ENCODE measurements around the gene CFAP65.
A peak's percentile ranks its signal among the peaks of the same experiment; 100 is the strongest.

The CFAP65 gene

GRCh38 chr2:219030177-219030940, 11.0 kb downstream of the CFAP65 start:
- DNase-seq (ENCODE audit: low spot score), result no peak

- peak; percentile 80 for DNase-seq (ENCODE audit: low spot score)
These were observed 11.5 kb downstream of the CFAP65 start for GRCh38 chr2:219029829-219030165.

- no peak for DNase-seq (ENCODE audit: low spot score)
These were observed 12.1 kb downstream of the CFAP65 start for GRCh38 chr2:219028996-219029828.

- no peak for DNase-seq (ENCODE audit: low spot score)
These were observed 13.2 kb downstream of the CFAP65 start for GRCh38 chr2:219028141-219028540.

GRCh38 chr2:219027511-219028055, 13.7 kb downstream of the CFAP65 start:
- no peak for DNase-seq (ENCODE audit: low spot score)

GRCh38 chr2:219026946-219027345, 14.4 kb downstream of the CFAP65 start:
- no peak for DNase-seq (ENCODE audit: low spot score)

GRCh38 chr2:219025637-219026585, 15.4 kb downstream of the CFAP65 start:
- peak; percentile 95 for DNase-seq (ENCODE audit: low spot score)

- no peak for DNase-seq (ENCODE audit: low spot score)
These were observed 17.3 kb downstream of the CFAP65 start for GRCh38 chr2:219024059-219024458.

GRCh38 chr2:219023045-219023605, 18.2 kb downstream of the CFAP65 start:
- no peak for DNase-seq (ENCODE audit: low spot score)

GRCh38 chr2:219022616-219023015, 18.7 kb downstream of the CFAP65 start:
- DNase-seq (ENCODE audit: low spot score), result no peak

- no peak for DNase-seq (ENCODE audit: low spot score)
These were observed 19.3 kb downstream of the CFAP65 start for GRCh38 chr2:219022041-219022440.

GRCh38 chr2:219021591-219021990, 19.7 kb downstream of the CFAP65 start:
- DNase-seq (ENCODE audit: low spot score), result no peak

GRCh38 chr2:219020604-219021365, 20.5 kb downstream of the CFAP65 start:
- DNase-seq (ENCODE audit: low spot score), result no peak

GRCh38 chr2:219019436-219019835, 21.9 kb downstream of the CFAP65 start:
- DNase-seq (ENCODE audit: low spot score), result no peak

- DNase-seq (ENCODE audit: low spot score), result no peak
These were observed 22.6 kb downstream of the CFAP65 start for GRCh38 chr2:219018726-219019125.

- no peak for DNase-seq (ENCODE audit: low spot score)
These were observed 23.0 kb downstream of the CFAP65 start for GRCh38 chr2:219018286-219018685.

- peak; percentile 73 for DNase-seq (ENCODE audit: low spot score)
These were observed 23.9 kb downstream of the CFAP65 start for GRCh38 chr2:219017201-219017931.

- no peak for DNase-seq (ENCODE audit: low spot score)
These were observed 24.6 kb downstream of the CFAP65 start for GRCh38 chr2:219016721-219017120.

GRCh38 chr2:219010873-219011272, 30.4 kb downstream of the CFAP65 start:
- no peak for DNase-seq (ENCODE audit: low spot score)

GRCh38 chr2:219010162-219010756, 31.1 kb downstream of the CFAP65 start:
- DNase-seq (ENCODE audit: low spot score), result no peak

All from globus pallidus (tissue), 1 donor.